Suprapubic skin (tissue), 4 donors: ENCODE results near the gene DIAPH3. TPM values are rescaled to one million over a fixed set of nuclear protein-coding genes. Genes with fewer than 3 reads are reported as not detected.

ENCODE experiments used
- DNase-seq, 2 donors: peaks; one replicate each; pipeline ENCODE4 v3.0.0-alpha.2; 2019; ENCODE audit warnings: low spot score in 2 of 2
- H3K27ac ChIP-seq: fragments of 200-600 bp; sonication (generic); one replicate; pipeline ENCODE4 v1.5.1; 2019
- H3K27me3 ChIP-seq: fragments of 200-600 bp; sonication (generic); one replicate; pipeline ENCODE4 v1.5.1; 2019
- H3K36me3 ChIP-seq: fragments of 200-600 bp; sonication (generic); one replicate; pipeline ENCODE4 v1.5.1; 2019
- H3K4me1 ChIP-seq: fragments of 200-600 bp; sonication (generic); one replicate; pipeline ENCODE4 v1.5.1; 2019
- H3K4me3 ChIP-seq: fragments of 200-600 bp; sonication (generic); one replicate; pipeline ENCODE4 v1.5.1; 2019; ENCODE audit warnings: mild to moderate bottlenecking
- H3K9me3 ChIP-seq: fragments of 200-600 bp; sonication (generic); one replicate; pipeline ENCODE4 v1.5.1; 2019
- EP300 ChIP-seq: sonication (generic); formaldehyde crosslinking; IDR thresholded peaks from one replicate; pipeline ENCODE4 v1.6.1; 2017; ENCODE audit warnings: antibody characterized with exemption
- POLR2A ChIP-seq, 2 donors: fragments of 450-650 bp; IDR thresholded peaks; one replicate each; pipeline ENCODE4 v1.6.1; 2017; ENCODE audit warnings: antibody characterized with exemption in 2 of 2, mild to moderate bottlenecking in 2 of 2, moderate library complexity in 2 of 2
- POLR2AphosphoS5 ChIP-seq, 3 donors: sonication (generic); formaldehyde crosslinking; IDR thresholded peaks; one replicate each; pipeline ENCODE4 v1.6.1; 2017; ENCODE audit warnings: antibody characterized with exemption in 3 of 3
- WGBS: methylation state at CpG from one replicate; pipeline ENCODE4 v1.1.5; 2018; 5-methylcytosine and 5-hydroxymethylcytosine counted together
- total RNA-seq, 4 donors: library from RNA; depleted of rRNA; stranded (reverse); fragments of >200 nt; gene quantifications; one replicate each; pipeline ENCODE4 v1.1.0, GENCODE V29; 2016
- TF ChIP-seq, protein P1 (sequence below), 2 donors: fragments of 200-600 bp in 1 of 2; fragments of 450-650 bp in 1 of 2; sonication (generic) in 1 of 2; IDR thresholded peaks; one replicate each; pipeline ENCODE4 v1.5.1; 2016 to 2019; ENCODE audit warnings: antibody characterized with exemption in 2 of 2, mild to moderate bottlenecking in 1 of 2, moderate library complexity in 1 of 2

DIAPH3 gene
- total RNA-seq, 4 donors from 2014 or later, result 0.93 to 3.0 (median 2.3) TPM

DNA sequence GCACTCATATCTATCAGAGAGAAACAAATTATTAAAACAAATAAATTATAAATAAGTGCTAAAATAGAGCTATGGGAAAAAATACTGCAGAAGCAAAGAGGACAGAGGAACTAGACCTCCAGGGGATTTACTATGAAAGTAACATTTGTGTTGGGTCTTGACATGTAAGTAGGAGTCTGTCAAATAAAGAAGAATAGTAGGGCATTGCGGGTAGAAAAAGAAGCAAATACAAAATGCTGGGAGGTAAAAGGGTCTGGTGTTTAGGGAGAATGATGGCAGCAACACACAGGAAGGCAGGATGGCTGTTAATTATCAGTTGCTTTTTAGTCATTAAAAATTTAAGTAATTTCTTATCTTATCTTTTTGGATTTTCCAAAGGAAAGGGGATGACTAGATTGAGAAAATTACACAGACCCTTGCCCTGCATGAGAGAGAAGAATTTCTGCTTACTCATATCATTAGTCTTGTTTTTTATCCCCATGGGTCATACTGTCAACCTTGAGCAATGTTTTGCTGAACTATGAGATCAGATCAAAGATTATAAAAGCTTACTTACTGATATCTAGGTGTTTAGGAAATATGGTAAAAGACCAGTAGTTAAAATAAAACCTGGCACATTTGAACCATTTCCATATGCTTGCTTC is 472.7 kb downstream of the DIAPH3 start:
- no peak overlapping the region for H3K27ac ChIP-seq
- WGBS, result 97% methylated on average over 1 of the region's 1 CpG

GRCh38 chr13:59689057-59689456 is 474.7 kb downstream of the DIAPH3 start:
- Histone ChIP-seq H3K9me3 (no peaks in the 10 kb centered on the region), H3K4me3 (no peak overlapping the region), H3K36me3 (no peaks in the 10 kb centered on the region), H3K4me1 (no peaks in the 10 kb centered on the region), H3K27ac (no peak overlapping the region), H3K27me3 (no peaks in the 10 kb centered on the region)
- no peak for DNase-seq
- no peak for TF ChIP-seq POLR2AphosphoS5 (IDR thresholded peaks at IDR 0.05)
- TF ChIP-seq EP300, result no peak
- TF ChIP-seq, protein P1, sequence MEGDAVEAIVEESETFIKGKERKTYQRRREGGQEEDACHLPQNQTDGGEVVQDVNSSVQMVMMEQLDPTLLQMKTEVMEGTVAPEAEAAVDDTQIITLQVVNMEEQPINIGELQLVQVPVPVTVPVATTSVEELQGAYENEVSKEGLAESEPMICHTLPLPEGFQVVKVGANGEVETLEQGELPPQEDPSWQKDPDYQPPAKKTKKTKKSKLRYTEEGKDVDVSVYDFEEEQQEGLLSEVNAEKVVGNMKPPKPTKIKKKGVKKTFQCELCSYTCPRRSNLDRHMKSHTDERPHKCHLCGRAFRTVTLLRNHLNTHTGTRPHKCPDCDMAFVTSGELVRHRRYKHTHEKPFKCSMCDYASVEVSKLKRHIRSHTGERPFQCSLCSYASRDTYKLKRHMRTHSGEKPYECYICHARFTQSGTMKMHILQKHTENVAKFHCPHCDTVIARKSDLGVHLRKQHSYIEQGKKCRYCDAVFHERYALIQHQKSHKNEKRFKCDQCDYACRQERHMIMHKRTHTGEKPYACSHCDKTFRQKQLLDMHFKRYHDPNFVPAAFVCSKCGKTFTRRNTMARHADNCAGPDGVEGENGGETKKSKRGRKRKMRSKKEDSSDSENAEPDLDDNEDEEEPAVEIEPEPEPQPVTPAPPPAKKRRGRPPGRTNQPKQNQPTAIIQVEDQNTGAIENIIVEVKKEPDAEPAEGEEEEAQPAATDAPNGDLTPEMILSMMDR (IDR thresholded peaks at IDR 0.05), result no peak
- no peak for TF ChIP-seq POLR2A (IDR thresholded peaks at IDR 0.05)
- 89% methylated on average over 4 of the region's 4 CpGs for WGBS

More for the DNA sequence above, 472.7 kb downstream of the DIAPH3 start:
- TF ChIP-seq POLR2A (IDR thresholded peaks at IDR 0.05) (no peak), POLR2AphosphoS5 (IDR thresholded peaks at IDR 0.05) (no peak), EP300 (no peak)
- TF ChIP-seq, protein P1 (IDR thresholded peaks at IDR 0.05), result no peak
- Histone ChIP-seq H3K9me3 (no peaks in the 10 kb centered on the region), H3K36me3 (no peaks in the 10 kb centered on the region), H3K27me3 (no peaks in the 10 kb centered on the region), H3K4me3 (no peak overlapping the region), H3K4me1 (no peaks in the 10 kb centered on the region)
- DNase-seq, result no peak

DNA sequence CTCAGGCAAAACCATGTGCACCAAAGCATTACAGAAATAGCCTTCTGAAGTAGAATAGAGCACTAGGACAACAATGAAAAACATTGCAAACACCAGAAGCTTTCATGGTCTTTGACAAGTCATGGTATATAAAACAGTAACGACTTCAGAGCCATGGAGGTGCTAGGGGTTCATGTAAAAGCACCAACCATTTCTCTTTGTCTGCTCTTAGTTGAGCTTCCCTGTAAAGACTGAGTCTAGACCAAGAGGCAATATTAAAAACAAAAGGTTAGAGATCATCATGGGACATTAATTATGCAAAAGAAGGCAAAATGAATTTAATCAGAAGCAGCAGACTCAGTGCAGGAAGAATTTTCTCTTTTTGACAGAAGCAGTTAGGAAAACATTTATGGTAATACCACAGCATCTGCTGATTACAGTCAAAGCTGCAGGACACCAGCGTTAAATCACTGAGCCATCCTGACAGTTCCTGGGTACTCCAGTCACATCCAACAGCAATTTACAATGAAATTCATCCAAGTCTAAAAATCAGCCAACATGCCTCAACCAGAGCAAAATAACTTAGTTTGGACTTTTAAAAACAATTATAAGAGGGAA is 476.8 kb downstream of the DIAPH3 start:
- H3K27ac ChIP-seq, result no peak overlapping the region
- no peak overlapping the region for H3K4me3 ChIP-seq
- H3K9me3 ChIP-seq, result no peaks in the 10 kb centered on the region
- H3K27me3 ChIP-seq, result no peaks in the 10 kb centered on the region
- no peak for DNase-seq
- H3K36me3 ChIP-seq, result no peaks in the 10 kb centered on the region
- no peaks in the 10 kb centered on the region for H3K4me1 ChIP-seq
- WGBS, result 53% methylated on average over 2 of the region's 2 CpGs
- TF ChIP-seq, protein P1 (IDR thresholded peaks at IDR 0.05), result no peak
- TF ChIP-seq POLR2AphosphoS5 (IDR thresholded peaks at IDR 0.05), result no peak
- TF ChIP-seq POLR2A (IDR thresholded peaks at IDR 0.05), result no peak
- TF ChIP-seq EP300, result no peak

DNA sequence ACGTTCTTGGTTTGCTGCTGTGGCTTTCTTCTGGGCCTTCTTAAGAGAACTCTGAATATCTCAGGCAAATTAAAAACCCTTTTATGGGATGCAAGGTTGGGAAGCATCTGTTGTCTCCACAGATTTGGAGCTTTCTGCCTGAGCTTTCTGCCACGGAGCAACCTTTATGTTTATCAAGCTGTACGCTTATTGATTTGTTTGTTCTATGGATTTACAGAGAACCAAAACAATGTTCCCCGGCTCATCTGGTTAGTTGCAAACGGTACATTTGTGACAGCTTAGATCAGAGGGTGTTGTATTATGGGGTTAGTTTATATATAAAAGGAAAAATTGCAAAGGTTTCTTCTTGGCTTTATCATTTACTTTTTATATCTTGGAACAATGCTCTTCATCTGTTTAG is 479.6 kb downstream of the DIAPH3 start:
- no peak for TF ChIP-seq POLR2A (IDR thresholded peaks at IDR 0.05)
- no peak for TF ChIP-seq EP300
- TF ChIP-seq, protein P1 (IDR thresholded peaks at IDR 0.05), result no peak
- no peak for TF ChIP-seq POLR2AphosphoS5 (IDR thresholded peaks at IDR 0.05)
- DNase-seq, result no peak
- no peaks in the 10 kb centered on the region for H3K27me3 ChIP-seq
- H3K9me3 ChIP-seq, result no peaks in the 10 kb centered on the region
- no peaks in the 10 kb centered on the region for H3K36me3 ChIP-seq
- no peak overlapping the region for H3K4me3 ChIP-seq
- WGBS, result 88% methylated on average over 5 of the region's 5 CpGs
- H3K27ac ChIP-seq, result no peak overlapping the region
- H3K4me1 ChIP-seq, result no peaks in the 10 kb centered on the region

GRCh38 chr13:59681636-59682311 is 482.0 kb downstream of the DIAPH3 start:
- 97% methylated on average over 1 of the region's 1 CpG for WGBS
- no peak for DNase-seq
- no peaks in the 10 kb centered on the region for H3K27me3 ChIP-seq
- H3K36me3 ChIP-seq, result no peaks in the 10 kb centered on the region
- no peak overlapping the region for H3K27ac ChIP-seq
- no peak overlapping the region for H3K4me3 ChIP-seq
- no peak for TF ChIP-seq POLR2A (IDR thresholded peaks at IDR 0.05)
- no peak for TF ChIP-seq EP300
- no peak for TF ChIP-seq POLR2AphosphoS5 (IDR thresholded peaks at IDR 0.05)
- TF ChIP-seq, protein P1 (IDR thresholded peaks at IDR 0.05), result no peak
- H3K4me1 ChIP-seq, result no peaks in the 10 kb centered on the region
- H3K9me3 ChIP-seq, result no peaks in the 10 kb centered on the region
